SK-N-SH (cell line): ENCODE measurements around the gene SOX8. TPM values are rescaled to one million over a fixed set of nuclear protein-coding genes. Genes with fewer than 3 reads are reported as not detected.

Experiments used
- CTCF ChIA-PET: fragments of 300-600, 350-600 bp; formaldehyde crosslinking; extraction: SDS; loops from one replicate; lab custom pipeline; 2021; lab: Yijun Ruan, JAX
- POLR2A ChIA-PET: fragments of 350-600 bp; sonication (Branson Sonifier 250); formaldehyde crosslinking; extraction: SDS; loops from one replicate; lab custom pipeline; 2020; ENCODE audit warnings: antibody characterized with exemption, inconsistent platforms; lab: Yijun Ruan, JAX
- DNase-seq: peaks from one replicate; pipeline ENCODE4 v3.0.0; 2012
- H2AFZ ChIP-seq: fragments of 200-600 bp; sonication (generic); 2 replicates; pipeline ENCODE4 v1.8.1; 2016; ENCODE audit warnings: antibody characterized with exemption, mild to moderate bottlenecking, low read depth
- H3F3A ChIP-seq: fragments of 200-600 bp; sonication (generic); replicated peaks from 2 replicates; pipeline ENCODE3; 2016; ENCODE audit warnings: antibody characterized with exemption, mild to moderate bottlenecking; ENCODE audit not compliant: insufficient read depth
- H3K27ac ChIP-seq, 2 experiments: fragments of 200-500 bp in 1 of 2; fragments of 200-600 bp in 1 of 2; sonication (Bioruptor generic) in 1 of 2; sonication (generic), shearing (Covaris generic) in 1 of 2; 2 replicates each; pipeline versions ENCODE4 v1.5.1 to v1.6.1; 2014 to 2016; ENCODE audit warnings: low read depth in 2 of 2, inconsistent platforms in 1 of 2, low read length in 1 of 2, mild to moderate bottlenecking in 1 of 2, mixed read lengths in 1 of 2
- H3K27me3 ChIP-seq: fragments of 200-600 bp; sonication (generic), shearing (Covaris generic); 2 replicates; pipeline ENCODE4 v1.6.1; 2016; ENCODE audit warnings: mixed run types; ENCODE audit not compliant: insufficient read depth
- H3K36me3 ChIP-seq, 2 experiments: fragments of 200-500 bp in 1 of 2; fragments of 200-600 bp in 1 of 2; sonication (Bioruptor generic) in 1 of 2; sonication (generic) in 1 of 2; replicated peaks in 1 of 2; 2 replicates each; pipeline versions ENCODE3 to v1.5.1; 2014 to 2016; ENCODE audit warnings: low read length in 1 of 2, mild to moderate bottlenecking in 1 of 2; ENCODE audit not compliant: insufficient read depth in 2 of 2, control insufficient read depth in 1 of 2
- H3K4me1 ChIP-seq, 2 experiments: fragments of 200-500 bp in 1 of 2; fragments of 200-600 bp in 1 of 2; sonication (Bioruptor generic) in 1 of 2; sonication (generic), shearing (Covaris generic) in 1 of 2; 2 replicates each; pipeline versions ENCODE4 v1.5.1 to v1.6.1; 2014 to 2016; ENCODE audit warnings: low read depth in 1 of 2, low read length in 1 of 2, mixed run types in 1 of 2; ENCODE audit not compliant: insufficient read depth in 2 of 2, control insufficient read depth in 1 of 2
- H3K4me2 ChIP-seq: fragments of 200-600 bp; sonication (generic), shearing (Covaris generic); 2 replicates; pipeline ENCODE4 v1.6.1; 2017; ENCODE audit warnings: mixed run types
- H3K4me3 ChIP-seq, 2 experiments: fragments of 200-500 bp in 1 of 2; fragments of 200-600 bp in 1 of 2; sonication (Bioruptor generic) in 1 of 2; sonication (generic), shearing (Covaris generic) in 1 of 2; 2 replicates each; pipeline versions ENCODE4 v1.5.1 to v1.8.1; 2014 to 2016; ENCODE audit warnings: low read depth in 2 of 2, inconsistent platforms in 1 of 2, low read length in 1 of 2, mild to moderate bottlenecking in 1 of 2, mixed read lengths in 1 of 2, moderate library complexity in 1 of 2
- H3K79me2 ChIP-seq: fragments of 200-600 bp; sonication (generic); 2 replicates; pipeline ENCODE4 v1.8.1; 2017; ENCODE audit warnings: mild to moderate bottlenecking; ENCODE audit not compliant: insufficient read depth
- H3K9ac ChIP-seq: fragments of 200-600 bp; sonication (generic); 2 replicates; pipeline ENCODE4 v1.6.1; 2017; ENCODE audit warnings: mixed run types
- H3K9me2 ChIP-seq: fragments of 200-600 bp; sonication (generic); 2 replicates; pipeline ENCODE4 v1.6.1; 2017; ENCODE audit warnings: mixed run types
- H3K9me3 ChIP-seq: fragments of 200-600 bp; sonication (generic); 2 replicates; pipeline ENCODE4 v1.6.1; 2017; ENCODE audit warnings: mixed run types, mild to moderate bottlenecking, moderate library complexity
- H4K20me1 ChIP-seq: fragments of 200-600 bp; sonication (generic); 2 replicates; pipeline ENCODE4 v1.6.1; 2017; ENCODE audit warnings: mild to moderate bottlenecking, mixed run types; ENCODE audit not compliant: insufficient read depth
- ELF1 ChIP-seq: IDR thresholded peaks from 2 replicates; pipeline ENCODE4 v1.4.0; 2012
- EP300 ChIP-seq, 2 experiments: IDR thresholded peaks; 2 replicates each; pipeline versions ENCODE4 v1.4.0 to v1.6.1; 2012; ENCODE audit warnings: borderline replicate concordance in 1 of 2, low read depth in 1 of 2, low read length in 1 of 2
- FOXJ3 ChIP-seq: sonication (generic); formaldehyde crosslinking; IDR thresholded peaks from 2 replicates; pipeline ENCODE4 v1.5.1; 2020; ENCODE audit warnings: mild to moderate bottlenecking, missing genetic modification reagents
- FOXM1 ChIP-seq: IDR thresholded peaks from 2 replicates; pipeline ENCODE4 v1.4.0; 2012; ENCODE audit warnings: low read depth, mild to moderate bottlenecking
- GABPA ChIP-seq: IDR thresholded peaks from 2 replicates; pipeline ENCODE4 v1.4.0; 2012; ENCODE audit warnings: low read depth, mild to moderate bottlenecking
- JUND ChIP-seq: IDR thresholded peaks from 2 replicates; pipeline ENCODE4 v1.4.0; 2012
- MEF2A ChIP-seq: IDR thresholded peaks from 2 replicates; pipeline ENCODE4 v1.4.0; 2012; ENCODE audit warnings: low read depth, borderline replicate concordance
- MXI1 ChIP-seq: IDR thresholded peaks from 2 replicates; pipeline ENCODE4 v1.6.1; 2012; ENCODE audit warnings: mild to moderate bottlenecking, low read depth, low read length, improper control_type of control experiment
- NFIC ChIP-seq: IDR thresholded peaks from 2 replicates; pipeline ENCODE4 v1.4.0; 2012; ENCODE audit warnings: borderline replicate concordance
- POLR2AphosphoS5 ChIP-seq: IDR thresholded peaks from 2 replicates; pipeline ENCODE4 v1.6.1; 2012; ENCODE audit warnings: low read depth, low read length
- RCOR1 ChIP-seq: fragments of 150-350 bp; IDR thresholded peaks from 2 replicates; pipeline ENCODE4 v1.6.1; 2017; ENCODE audit warnings: antibody characterized with exemption, low read length
- RFX5 ChIP-seq: IDR thresholded peaks from 2 replicates; pipeline ENCODE4 v1.6.1; 2012; ENCODE audit warnings: mild to moderate bottlenecking, improper control_type of control experiment, low read length
- RXRA ChIP-seq: IDR thresholded peaks from 2 replicates; pipeline ENCODE4 v1.4.0; 2012; ENCODE audit warnings: low read depth, mild to moderate bottlenecking, borderline replicate concordance
- TAF1 ChIP-seq: IDR thresholded peaks from 2 replicates; pipeline ENCODE4 v1.6.1; 2012; ENCODE audit warnings: low read depth, mild to moderate bottlenecking, low read length, moderate library complexity, borderline replicate concordance
- TCF12 ChIP-seq: IDR thresholded peaks from 2 replicates; pipeline ENCODE4 v1.4.0; 2012
- USF1 ChIP-seq: IDR thresholded peaks from 2 replicates; pipeline ENCODE4 v1.4.0; 2012; ENCODE audit warnings: low read depth, borderline replicate concordance
- YY1 ChIP-seq: IDR thresholded peaks from 2 replicates; pipeline ENCODE4 v1.4.0; 2012; ENCODE audit warnings: low read depth, mild to moderate bottlenecking
- WGBS: methylation state at CpG from one replicate; pipeline ENCODE4 v1.1.6; 2017; ENCODE audit warnings: low lambda C conversion rate; 5-methylcytosine and 5-hydroxymethylcytosine counted together
- polyA plus RNA-seq, 3 experiments: library from polyadenylated mRNA; depleted of rRNA; stranded (reverse); fragments of >200 nt; gene quantifications; 2 replicates each; pipeline ENCODE4 v1.2.3, GENCODE V29; 2012
- TF ChIP-seq, protein P1 (sequence below): IDR thresholded peaks from 2 replicates; pipeline ENCODE4 v1.4.0; 2012; ENCODE audit warnings: low read depth, borderline replicate concordance
- TF ChIP-seq, protein P2 (sequence below): fragments of 150-350 bp; IDR thresholded peaks from 2 replicates; pipeline ENCODE4 v1.6.1; 2016; ENCODE audit warnings: mild to moderate bottlenecking, low read depth, low read length

The SOX8 gene
- polyA plus RNA-seq, 1 of the 3 experiments (the other 2 are of a cell fraction) = not detected

DNA sequence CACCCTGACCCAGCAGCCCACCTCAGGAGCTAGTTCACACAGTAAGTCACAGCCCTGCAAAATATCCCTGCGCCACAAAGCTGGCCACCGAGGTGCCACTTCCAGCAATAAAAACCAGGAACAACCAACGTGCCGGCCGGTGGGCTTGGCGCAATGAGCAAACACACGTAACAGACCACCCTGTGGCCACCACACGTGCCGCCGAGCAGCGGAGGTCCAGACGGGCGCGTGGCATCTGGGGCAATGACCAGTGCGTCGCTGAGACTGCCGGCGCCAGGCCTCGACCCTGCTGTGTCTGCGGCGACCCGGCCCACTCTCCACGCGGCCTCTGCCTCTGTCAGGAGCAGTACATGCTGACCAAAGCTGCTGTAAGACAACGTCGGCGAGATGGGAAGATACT lies 42.3 kb upstream of the SOX8 start:
- H3K4me2 ChIP-seq = no peak overlapping the region
- CTCF ChIA-PET = no interaction called here
- 83% methylated on average over 27 of the region's 27 CpGs for WGBS

GRCh38 chr16:939941-940340 lies 41.6 kb upstream of the SOX8 start:
- TF ChIP-seq GABPA = no peak
- no peak for TF ChIP-seq MEF2A
- no peak for TF ChIP-seq RFX5
- no peak for TF ChIP-seq MXI1
- TF ChIP-seq, protein P1, sequence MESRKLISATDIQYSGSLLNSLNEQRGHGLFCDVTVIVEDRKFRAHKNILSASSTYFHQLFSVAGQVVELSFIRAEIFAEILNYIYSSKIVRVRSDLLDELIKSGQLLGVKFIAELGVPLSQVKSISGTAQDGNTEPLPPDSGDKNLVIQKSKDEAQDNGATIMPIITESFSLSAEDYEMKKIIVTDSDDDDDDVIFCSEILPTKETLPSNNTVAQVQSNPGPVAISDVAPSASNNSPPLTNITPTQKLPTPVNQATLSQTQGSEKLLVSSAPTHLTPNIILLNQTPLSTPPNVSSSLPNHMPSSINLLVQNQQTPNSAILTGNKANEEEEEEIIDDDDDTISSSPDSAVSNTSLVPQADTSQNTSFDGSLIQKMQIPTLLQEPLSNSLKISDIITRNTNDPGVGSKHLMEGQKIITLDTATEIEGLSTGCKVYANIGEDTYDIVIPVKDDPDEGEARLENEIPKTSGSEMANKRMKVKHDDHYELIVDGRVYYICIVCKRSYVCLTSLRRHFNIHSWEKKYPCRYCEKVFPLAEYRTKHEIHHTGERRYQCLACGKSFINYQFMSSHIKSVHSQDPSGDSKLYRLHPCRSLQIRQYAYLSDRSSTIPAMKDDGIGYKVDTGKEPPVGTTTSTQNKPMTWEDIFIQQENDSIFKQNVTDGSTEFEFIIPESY = no peak
- no peak for TF ChIP-seq NFIC
- TF ChIP-seq FOXJ3 (CRISPR knock-in tag) = no peak
- TF ChIP-seq USF1 = no peak
- TF ChIP-seq, protein P2, sequence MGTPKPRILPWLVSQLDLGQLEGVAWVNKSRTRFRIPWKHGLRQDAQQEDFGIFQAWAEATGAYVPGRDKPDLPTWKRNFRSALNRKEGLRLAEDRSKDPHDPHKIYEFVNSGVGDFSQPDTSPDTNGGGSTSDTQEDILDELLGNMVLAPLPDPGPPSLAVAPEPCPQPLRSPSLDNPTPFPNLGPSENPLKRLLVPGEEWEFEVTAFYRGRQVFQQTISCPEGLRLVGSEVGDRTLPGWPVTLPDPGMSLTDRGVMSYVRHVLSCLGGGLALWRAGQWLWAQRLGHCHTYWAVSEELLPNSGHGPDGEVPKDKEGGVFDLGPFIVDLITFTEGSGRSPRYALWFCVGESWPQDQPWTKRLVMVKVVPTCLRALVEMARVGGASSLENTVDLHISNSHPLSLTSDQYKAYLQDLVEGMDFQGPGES = no peak
- TF ChIP-seq JUND = no peak
- TF ChIP-seq ELF1 = no peak
- TF ChIP-seq RXRA = no peak
- no peak for TF ChIP-seq RCOR1
- no peak for TF ChIP-seq TAF1
- TF ChIP-seq FOXM1 = no peak
- no peak for TF ChIP-seq YY1
- no peak overlapping the region for H3K27ac ChIP-seq
- ChIA-PET POLR2A (no interaction called here), CTCF (no interaction called here)
- no peak overlapping the region for H3K4me2 ChIP-seq
- H3K9me3 ChIP-seq = no peaks in the 10 kb centered on the region
- no peaks in the 10 kb centered on the region for H3K4me1 ChIP-seq
- H3K36me3 ChIP-seq = no peaks in the 10 kb centered on the region
- H2AFZ ChIP-seq = no peak overlapping the region
- no peak for DNase-seq
- WGBS = 70% methylated on average over 13 of the region's 17 CpGs
- H3K79me2 ChIP-seq = no peaks in the 10 kb centered on the region
- no peaks in the 10 kb centered on the region for H4K20me1 ChIP-seq
- no peaks in the 10 kb centered on the region for H3K9me2 ChIP-seq
- H3K27me3 ChIP-seq = no peaks in the 10 kb centered on the region
- H3K4me3 ChIP-seq = no peak overlapping the region
- no peaks in the 10 kb centered on the region for H3F3A ChIP-seq
- H3K9ac ChIP-seq = no peak overlapping the region

More for the DNA sequence above, 42.3 kb upstream of the SOX8 start:
- TF ChIP-seq TCF12 (no peak), JUND (no peak), MXI1 (no peak), EP300 (IDR thresholded peaks at IDR 0.05; ENCODE audit: borderline replicate concordance in 1 of 2, low read depth in 1 of 2, low read length in 1 of 2) (no peak), POLR2AphosphoS5 (no peak)
- no peaks in the 10 kb centered on the region for H3K4me1 ChIP-seq
- DNase-seq = no peak
- H3K27me3 ChIP-seq = no peaks in the 10 kb centered on the region
- no peaks in the 10 kb centered on the region for H4K20me1 ChIP-seq
- H3K9ac ChIP-seq = no peak overlapping the region
- no peak overlapping the region for H3K27ac ChIP-seq
- no peaks in the 10 kb centered on the region for H3K9me3 ChIP-seq
- no peak overlapping the region for H2AFZ ChIP-seq
- POLR2A ChIA-PET = no interaction called here
- H3K79me2 ChIP-seq = no peaks in the 10 kb centered on the region
- no peaks in the 10 kb centered on the region for H3F3A ChIP-seq
- H3K4me3 ChIP-seq = no peak overlapping the region
- no peaks in the 10 kb centered on the region for H3K9me2 ChIP-seq
- no peaks in the 10 kb centered on the region for H3K36me3 ChIP-seq
